GM21528 (cell line): ENCODE measurements around the gene HS1BP3.

ENCODE experiments used
- ATAC-seq: cut with Tn5 transposase; IDR thresholded peaks from one replicate; pipeline ENCODE4 v1.9.1; 2021; ENCODE audit warnings: mild to moderate bottlenecking, moderate library complexity; ENCODE audit not compliant: unreplicated experiment, low FRiP score

The HS1BP3 gene

DNA sequence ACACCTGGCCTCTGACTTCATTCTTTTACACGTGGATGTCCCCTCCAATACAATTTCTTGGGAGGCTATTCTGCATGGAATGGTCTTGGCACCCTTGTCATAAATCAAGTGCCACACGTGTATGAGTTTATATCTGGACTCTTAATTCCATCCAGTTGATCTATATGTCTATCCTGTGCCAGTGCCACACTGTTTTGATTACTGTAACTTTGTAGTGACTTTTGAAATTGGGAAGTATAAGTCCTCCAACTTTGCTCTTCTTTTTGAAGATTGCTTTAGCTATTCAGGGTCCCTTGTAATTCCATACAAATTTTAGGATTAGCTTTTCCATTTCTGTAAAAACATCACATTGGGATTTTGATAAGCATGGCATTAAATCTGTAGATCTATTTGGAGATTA is 43.5 kb downstream of the HS1BP3 start:
- no peak for ATAC-seq

DNA sequence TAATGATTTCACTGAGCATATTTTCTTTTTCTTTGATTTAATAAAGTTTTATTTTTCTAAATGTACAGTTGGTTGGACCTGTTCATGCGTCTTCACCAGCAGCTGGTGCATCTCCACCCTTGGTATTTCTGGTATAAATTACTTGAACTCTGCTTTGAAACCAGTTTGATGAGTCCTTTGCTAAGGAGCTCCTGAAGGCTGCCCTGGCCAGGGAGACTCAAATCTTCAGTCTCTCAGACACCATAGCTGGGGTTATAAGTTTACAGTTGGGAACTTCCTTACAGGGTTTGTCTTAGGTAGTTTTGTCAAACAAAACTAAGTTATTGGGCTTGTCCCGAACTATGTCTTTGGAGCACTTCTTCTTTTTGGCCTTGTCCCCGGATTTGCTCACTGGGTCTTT is 44.7 kb downstream of the HS1BP3 start:
- no peak for ATAC-seq

DNA sequence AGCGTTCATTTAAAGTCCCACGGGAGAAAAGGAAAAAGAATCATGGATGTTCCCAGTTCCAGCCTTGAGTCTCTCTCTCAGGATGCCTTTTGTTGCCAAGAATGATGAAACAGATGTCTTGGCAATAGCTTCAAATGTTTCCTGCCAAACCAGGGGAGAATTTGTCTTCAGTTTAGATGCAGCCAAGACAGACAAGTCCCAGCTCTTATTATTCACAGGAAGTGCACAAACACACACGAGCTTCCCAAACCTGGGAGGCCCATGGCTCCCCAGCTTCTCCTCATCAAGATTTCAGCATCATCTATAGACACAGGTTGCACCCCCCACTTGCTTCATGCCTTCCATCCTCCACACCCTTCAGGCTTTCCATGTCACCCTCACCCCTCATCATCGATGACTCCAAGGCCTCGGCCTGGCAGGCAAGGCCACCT is 45.9 kb downstream of the HS1BP3 start:
- no peak for ATAC-seq

- no peak for ATAC-seq
These were observed 46.4 kb downstream of the HS1BP3 start for GRCh38 chr2:20604401-20604911.

GRCh38 chr2:20603791-20604190 is 47.1 kb downstream of the HS1BP3 start:
- no peak for ATAC-seq

- no peak for ATAC-seq
These were observed 48.1 kb downstream of the HS1BP3 start for GRCh38 chr2:20602803-20603202.

DNA sequence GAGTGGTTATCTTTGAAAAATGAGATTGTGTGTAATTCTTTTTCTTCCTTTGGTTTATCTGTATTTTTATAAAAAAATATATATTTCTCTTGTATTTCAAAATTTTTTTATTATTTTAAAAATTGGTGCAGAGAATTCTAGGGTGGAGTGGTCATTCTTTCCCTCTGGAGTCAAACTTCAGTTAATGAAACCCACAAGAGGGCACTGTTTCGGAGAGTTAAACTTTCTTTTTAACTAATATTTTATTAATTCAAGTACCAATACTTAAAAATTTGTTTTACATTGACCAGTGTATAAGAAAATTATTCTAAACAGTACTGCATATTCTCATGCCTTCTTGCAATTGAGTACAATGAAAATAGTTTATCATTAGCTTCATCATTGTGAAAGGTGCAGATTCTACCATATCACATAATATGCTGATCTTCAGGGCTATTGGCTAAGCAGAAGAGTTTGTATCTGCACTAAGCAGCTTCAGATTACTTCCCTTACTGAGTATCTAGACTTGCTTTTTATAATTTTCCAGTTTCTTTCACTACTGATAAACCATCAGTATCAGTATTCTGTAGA is 50.1 kb downstream of the HS1BP3 start:
- ATAC-seq = no peak

GRCh38 chr2:20599861-20600461 is 50.9 kb downstream of the HS1BP3 start:
- no peak for ATAC-seq

GRCh38 chr2:20599001-20599600 is 51.8 kb downstream of the HS1BP3 start:
- ATAC-seq = no peak

DNA sequence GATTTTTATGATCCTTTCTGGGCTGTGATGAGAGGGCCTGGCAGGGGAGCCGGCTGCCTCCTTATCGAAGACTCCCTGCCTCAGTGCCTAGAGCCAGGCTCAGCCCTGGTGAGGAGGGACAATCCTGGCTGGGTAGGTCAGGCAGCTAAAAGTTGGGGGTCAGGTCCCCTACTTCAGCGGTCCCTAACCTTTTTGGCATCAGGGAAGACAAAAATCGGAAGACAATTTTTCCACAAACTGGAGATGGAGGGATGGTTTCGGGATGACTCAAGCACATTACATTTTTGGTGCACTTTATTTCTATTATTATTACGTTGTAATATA is 53.1 kb downstream of the HS1BP3 start:
- ATAC-seq = no peak

- ATAC-seq = no peak
These were observed 53.7 kb downstream of the HS1BP3 start for GRCh38 chr2:20596973-20597859.

DNA sequence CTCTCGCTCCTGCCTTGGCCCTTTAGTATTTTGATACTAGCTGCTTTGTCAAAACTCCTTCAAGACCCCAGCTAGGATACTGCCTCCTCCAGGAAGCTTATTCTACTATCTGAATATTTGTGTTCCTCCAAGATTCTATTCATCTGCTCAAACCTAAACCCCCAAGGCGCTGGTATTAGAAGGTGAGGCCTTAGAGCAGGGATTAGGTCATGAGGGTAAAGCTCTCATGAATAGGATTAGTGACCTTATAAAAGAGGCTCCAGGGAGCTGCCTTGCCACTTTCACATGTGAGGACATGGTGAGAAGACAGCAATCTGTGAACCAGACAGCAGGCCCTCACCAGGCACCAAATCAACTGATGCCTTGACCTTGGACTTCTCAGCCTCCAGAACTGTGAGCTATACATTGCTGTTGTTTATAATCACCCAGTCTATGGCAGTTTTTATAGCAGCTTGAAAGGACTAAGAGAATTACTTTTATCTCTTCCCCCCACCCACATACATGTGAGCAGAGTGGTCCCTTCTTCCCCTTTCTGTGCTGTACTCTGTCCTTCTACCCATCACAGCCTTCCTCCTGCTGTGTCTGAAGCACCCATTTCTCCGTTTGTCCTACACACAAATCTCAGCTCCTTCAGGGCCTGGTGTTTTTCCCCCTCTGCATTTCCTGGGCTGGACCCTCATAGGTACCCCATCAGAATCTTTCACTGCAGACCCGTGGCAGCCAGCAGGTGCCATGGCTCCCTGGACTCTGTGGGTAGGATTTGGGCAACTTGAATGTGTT is 54.5 kb downstream of the HS1BP3 start:
- no peak for ATAC-seq

GRCh38 chr2:20595439-20596192 is 55.3 kb downstream of the HS1BP3 start:
- ATAC-seq = peak; percentile 91

DNA sequence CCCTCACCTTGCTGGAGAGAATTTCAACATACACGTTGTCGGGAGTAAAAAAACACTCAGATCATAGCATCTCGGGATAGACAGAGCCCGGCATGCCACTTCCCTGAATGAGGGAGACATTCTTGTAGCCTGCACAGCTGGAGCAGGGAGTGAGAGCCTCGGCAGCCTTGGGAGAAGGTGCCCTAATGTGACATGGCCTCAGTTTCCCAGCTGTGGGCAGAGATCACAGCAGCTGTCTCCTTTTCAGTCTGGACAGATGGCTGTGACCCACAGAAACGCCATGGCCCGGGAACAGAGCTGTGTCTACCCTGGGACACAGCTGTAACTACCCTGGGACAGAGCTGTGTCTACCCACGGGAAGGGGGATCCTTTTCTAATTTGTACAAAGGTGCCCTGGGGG is 55.9 kb downstream of the HS1BP3 start:
- peak; percentile 1 for ATAC-seq

GRCh38 chr2:20594048-20594750 is 56.7 kb downstream of the HS1BP3 start:
- no peak for ATAC-seq

DNA sequence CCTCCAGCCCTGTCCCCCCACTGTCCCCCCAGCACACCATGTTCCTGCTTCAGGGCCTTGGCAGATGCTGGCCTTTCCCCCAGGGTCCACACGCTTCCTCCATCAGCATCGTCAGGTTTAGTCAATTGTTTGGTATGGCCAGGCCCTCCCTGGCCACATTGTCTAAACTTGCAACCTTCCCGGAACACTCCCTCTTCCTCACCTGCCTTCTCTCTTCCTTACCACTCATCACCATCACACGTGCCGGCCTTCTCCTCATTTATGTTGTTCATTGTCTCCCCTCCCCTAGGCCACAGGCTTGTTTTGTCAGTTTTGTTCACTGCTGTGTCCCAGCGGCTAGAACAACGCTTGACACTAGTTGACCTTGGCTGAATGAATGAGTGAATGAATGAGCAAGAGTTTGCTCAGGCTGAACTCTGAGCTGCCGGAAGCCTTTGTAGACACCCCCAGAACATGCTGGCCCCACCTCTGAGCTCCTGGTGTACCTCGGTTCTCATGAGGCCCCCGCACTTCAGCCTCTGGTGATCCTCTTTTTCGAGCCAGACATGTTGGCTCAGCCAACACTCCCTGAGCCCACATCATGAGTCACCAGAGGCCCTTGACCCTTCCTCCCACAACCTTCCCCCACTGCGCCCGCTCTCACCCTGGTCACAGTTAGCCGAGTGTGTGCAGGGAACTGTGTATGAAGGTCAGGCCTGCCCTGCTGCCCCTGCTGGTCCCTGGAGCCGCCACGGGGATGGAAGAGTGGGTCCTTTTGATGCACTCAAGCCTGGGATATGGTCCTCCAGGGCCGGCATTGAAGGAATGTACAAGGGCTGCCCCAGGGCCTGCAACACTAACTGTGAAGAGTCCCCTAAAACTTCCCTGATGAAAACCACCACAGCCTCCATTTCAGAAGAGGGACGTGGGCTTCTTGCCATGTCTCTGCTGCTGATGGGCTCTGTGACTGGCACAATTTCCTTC is 57.5 kb downstream of the HS1BP3 start:
- ATAC-seq = no peak

DNA sequence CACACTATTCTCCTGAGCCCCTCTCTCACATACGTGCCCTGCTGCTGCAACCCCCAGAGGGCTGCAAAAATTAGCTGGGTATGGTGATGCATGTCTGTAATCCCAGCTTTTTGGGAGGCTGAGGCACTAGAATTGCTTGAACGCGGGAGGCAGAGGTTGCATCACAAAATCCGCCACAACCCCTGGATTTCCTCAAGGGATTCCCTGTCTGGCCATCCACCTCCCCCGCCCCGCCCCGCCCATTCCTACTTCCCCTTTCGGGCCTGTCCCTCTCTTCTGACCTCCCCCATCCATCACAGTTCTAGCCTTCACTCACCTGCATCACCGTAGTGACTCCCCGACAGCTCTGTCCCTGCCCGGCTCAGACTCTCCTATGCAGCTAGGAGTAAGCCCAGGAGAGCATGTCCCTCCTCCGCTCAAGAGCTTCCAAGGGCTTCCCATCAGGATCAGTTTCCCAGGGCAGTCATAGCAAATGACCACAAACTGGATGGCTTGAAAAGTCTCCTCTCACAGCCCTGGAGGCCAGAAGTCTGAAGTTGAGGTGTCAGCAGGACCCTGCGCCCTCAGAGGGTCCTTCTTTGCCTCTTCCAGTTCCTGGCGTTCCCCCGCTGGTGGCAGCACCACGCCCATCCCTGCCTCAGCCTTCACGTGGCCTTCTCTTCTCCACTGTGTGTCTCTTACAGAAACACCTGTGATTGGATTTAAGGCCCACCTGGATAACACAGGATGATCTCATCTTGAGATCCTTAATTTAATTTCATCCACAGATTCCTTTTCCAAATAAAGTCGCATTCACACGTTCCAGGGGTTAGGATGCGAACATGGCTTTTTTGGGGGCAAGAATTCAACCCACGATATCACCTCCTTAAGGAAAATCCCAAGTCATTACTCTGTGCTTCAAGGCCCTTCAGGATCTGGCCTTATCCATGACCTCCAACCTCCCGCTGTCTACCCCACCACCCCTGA is 58.5 kb downstream of the HS1BP3 start:
- ATAC-seq = no peak
